Neuronal stem cell (in vitro differentiated cells): ENCODE measurements around the gene OR2L5.

Source experiments
- DNase-seq: peaks from one replicate; pipeline ENCODE4 v3.0.0-alpha.2; 2013; ENCODE audit warnings: low spot score
- H2AFZ ChIP-seq: one replicate; pipeline ENCODE4 v1.6.1; 2013; ENCODE audit warnings: mild to moderate bottlenecking, low read length, inconsistent platforms
- H2AK5ac ChIP-seq: 2 replicates; pipeline ENCODE4 v1.6.1; 2013; ENCODE audit warnings: low read depth, mild to moderate bottlenecking, inconsistent platforms, low read length, moderate library complexity, mixed read lengths
- H2BK120ac ChIP-seq: 2 replicates; pipeline ENCODE4 v1.6.1; 2013; ENCODE audit warnings: low read depth, mild to moderate bottlenecking, inconsistent platforms, low read length, moderate library complexity, mixed read lengths
- H2BK12ac ChIP-seq: one replicate; pipeline ENCODE4 v1.6.1; 2013; ENCODE audit warnings: low read length, inconsistent platforms
- H2BK15ac ChIP-seq: 2 replicates; pipeline ENCODE4 v1.6.1; 2013; ENCODE audit warnings: mild to moderate bottlenecking, low read length, inconsistent platforms, mixed read lengths
- H2BK5ac ChIP-seq: one replicate; pipeline ENCODE4 v1.6.1; 2013; ENCODE audit warnings: inconsistent platforms, mild to moderate bottlenecking, low read length, moderate library complexity
- H3K14ac ChIP-seq: one replicate; pipeline ENCODE4 v1.6.1; 2013; ENCODE audit warnings: low read length, inconsistent platforms
- H3K18ac ChIP-seq: 2 replicates; pipeline ENCODE4 v1.6.1; 2013; ENCODE audit warnings: low read length, inconsistent platforms
- H3K23ac ChIP-seq: 2 replicates; pipeline ENCODE4 v1.6.1; 2013; ENCODE audit warnings: low read depth, mild to moderate bottlenecking, mixed read lengths, low read length, inconsistent platforms; ENCODE audit not compliant: poor library complexity
- H3K27ac ChIP-seq: replicated peaks from 3 replicates; pipeline ENCODE4 v1.5.1; 2013; ENCODE audit warnings: low read length, inconsistent platforms
- H3K27me3 ChIP-seq, 3 experiments: 2 replicates each; pipeline ENCODE4 v1.6.1; 2013; ENCODE audit warnings: low read length in 3 of 3, mild to moderate bottlenecking in 2 of 3, inconsistent platforms in 1 of 3, low read depth in 1 of 3, mixed read lengths in 1 of 3, moderate library complexity in 1 of 3; ENCODE audit not compliant: control insufficient read depth in 3 of 3, insufficient read depth in 3 of 3
- H3K36me3 ChIP-seq, 2 donors: replicated peaks in 1 of 2; 2 replicates each; pipeline ENCODE4 v1.6.1; 2013; ENCODE audit warnings: low read length in 2 of 2; ENCODE audit not compliant: control insufficient read depth in 2 of 2, insufficient read depth in 2 of 2
- H3K4ac ChIP-seq: 2 replicates; pipeline ENCODE4 v1.6.1; 2013; ENCODE audit warnings: inconsistent platforms, mild to moderate bottlenecking, low read length, moderate library complexity
- H3K4me1 ChIP-seq, 2 donors: 1 replicate in 1 of 2; 2 replicates in 1 of 2; pipeline ENCODE4 v1.6.1; 2013; ENCODE audit warnings: low read length in 2 of 2, low read depth in 1 of 2; ENCODE audit not compliant: control insufficient read depth in 2 of 2, insufficient read depth in 1 of 2
- H3K4me2 ChIP-seq: one replicate; pipeline ENCODE4 v1.6.1; 2013; ENCODE audit warnings: mild to moderate bottlenecking, low read length, inconsistent platforms; ENCODE audit not compliant: insufficient read depth, poor library complexity, severe bottlenecking
- H3K4me3 ChIP-seq, 2 donors: 2 replicates each; pipeline ENCODE4 v1.5.1; 2013; ENCODE audit warnings: low read length in 2 of 2, mild to moderate bottlenecking in 2 of 2, inconsistent platforms in 1 of 2, moderate library complexity in 1 of 2
- H3K79me1 ChIP-seq: one replicate; pipeline ENCODE4 v1.6.1; 2013; ENCODE audit warnings: low read depth, mild to moderate bottlenecking, inconsistent platforms, low read length, moderate library complexity
- H3K9ac ChIP-seq: one replicate; pipeline ENCODE4 v1.6.1; 2013; ENCODE audit warnings: mild to moderate bottlenecking, low read depth, low read length, inconsistent platforms; ENCODE audit not compliant: poor library complexity
- H3K9me3 ChIP-seq, 2 donors: replicated peaks in 1 of 2; 2 replicates each; pipeline versions ENCODE3 to v1.6.1; 2013; ENCODE audit warnings: low read length in 2 of 2, mild to moderate bottlenecking in 2 of 2, inconsistent platforms in 1 of 2, low read depth in 1 of 2, mixed read lengths in 1 of 2, moderate library complexity in 1 of 2; ENCODE audit not compliant: control insufficient read depth in 2 of 2, insufficient read depth in 1 of 2
- H4K8ac ChIP-seq: one replicate; pipeline ENCODE4 v1.6.1; 2013; ENCODE audit warnings: low read depth, mild to moderate bottlenecking, inconsistent platforms, low read length, moderate library complexity
- H4K91ac ChIP-seq: one replicate; pipeline ENCODE4 v1.6.1; 2013; ENCODE audit warnings: low read length, low read depth, mild to moderate bottlenecking, inconsistent platforms; ENCODE audit not compliant: poor library complexity
- WGBS, 2 donors: extraction: QIAGEN DNeasy Blood & Tissue Kit; methylation state at CpG; one replicate each; pipeline ENCODE4 v1.1.7; 2013; ENCODE audit warnings: missing lambda C conversion rate in 2 of 2, mixed read lengths in 1 of 2; ENCODE audit not compliant: insufficient read length in 2 of 2, insufficient replicate concordance in 1 of 2; ENCODE audit errors: extremely low coverage in 2 of 2; 5-methylcytosine and 5-hydroxymethylcytosine counted together

The OR2L5 gene

GRCh38 chr1:248047008-248047407 lies 33.5 kb downstream of the OR2L5 start:
- Histone ChIP-seq H2BK120ac (no peak overlapping the region), H4K91ac (no peak overlapping the region), H3K4ac (no peak overlapping the region), H3K4me2 (no peak overlapping the region), H3K14ac (no peak overlapping the region), H4K8ac (no peak overlapping the region), H3K79me1 (no peaks in the 10 kb centered on the region), H3K4me3 (no peak overlapping the region), H3K9ac (no peak overlapping the region), H3K27ac (no peak overlapping the region), H3K9me3 (peaks cover 0 to 5% of the 10 kb centered on the region in 2 donors), H3K4me1 (no peaks in the 10 kb centered on the region), H3K36me3 (no peaks in the 10 kb centered on the region), H3K27me3 (no peaks in the 10 kb centered on the region), H2BK5ac (no peak overlapping the region), H2BK15ac (no peak overlapping the region), H2AK5ac (no peak overlapping the region), H2AFZ (no peak overlapping the region), H2BK12ac (no peak overlapping the region), H3K23ac (no peak overlapping the region), H3K18ac (no peak overlapping the region)
- no CpG with 5 or more reads among the region's 1 CpG for WGBS, 2 donors
- no peak for DNase-seq

- H4K91ac ChIP-seq, result no peak overlapping the region
- no peak overlapping the region for H3K23ac ChIP-seq
- no peak overlapping the region for H4K8ac ChIP-seq
- H3K4me1 ChIP-seq, result no peaks in the 10 kb centered on the region
- H3K14ac ChIP-seq, result no peak overlapping the region
- no peak overlapping the region for H3K18ac ChIP-seq
- no peak overlapping the region for H2BK12ac ChIP-seq
- H3K4me3 ChIP-seq, result no peak overlapping the region
- H2AFZ ChIP-seq, result no peak overlapping the region
- no peaks in the 10 kb centered on the region for H3K27me3 ChIP-seq
- DNase-seq, result no peak
- no peak overlapping the region for H3K27ac ChIP-seq
- H2BK120ac ChIP-seq, result no peak overlapping the region
- H3K4me2 ChIP-seq, result no peak overlapping the region
- H2AK5ac ChIP-seq, result no peak overlapping the region
- H3K4ac ChIP-seq, result no peak overlapping the region
- H3K9ac ChIP-seq, result no peak overlapping the region
- H2BK15ac ChIP-seq, result no peak overlapping the region
- H2BK5ac ChIP-seq, result no peak overlapping the region
- H3K36me3 ChIP-seq, result no peaks in the 10 kb centered on the region
- peaks cover 0 to 3% of the 10 kb centered on the region in 2 donors for H3K9me3 ChIP-seq
- H3K79me1 ChIP-seq, result no peaks in the 10 kb centered on the region
Observed at GRCh38 chr1:248054671-248055070, 41.2 kb downstream of the OR2L5 start.

- Histone ChIP-seq H2AK5ac (no peak overlapping the region), H3K36me3 (no peaks in the 10 kb centered on the region), H3K79me1 (no peaks in the 10 kb centered on the region), H2BK15ac (no peak overlapping the region), H4K8ac (no peak overlapping the region), H3K27me3 (no peaks in the 10 kb centered on the region), H2BK12ac (no peak overlapping the region), H2AFZ (no peak overlapping the region), H4K91ac (no peak overlapping the region), H3K9ac (no peak overlapping the region), H3K4me3 (no peak overlapping the region), H3K9me3 (peaks cover 0 to 3% of the 10 kb centered on the region in 2 donors), H3K27ac (no peak overlapping the region), H3K23ac (no peak overlapping the region), H2BK5ac (no peak overlapping the region), H3K4ac (no peak overlapping the region), H3K14ac (no peak overlapping the region), H3K4me1 (no peaks in the 10 kb centered on the region), H3K4me2 (no peak overlapping the region), H2BK120ac (no peak overlapping the region), H3K18ac (no peak overlapping the region)
- no peak for DNase-seq
- whole genome bisulfite sequencing, 2 donors, result no CpG with 5 or more reads among the region's 2 CpGs
Observed at GRCh38 chr1:248055261-248055660, 41.8 kb downstream of the OR2L5 start.

GRCh38 chr1:248065071-248065470 lies 51.6 kb downstream of the OR2L5 start:
- H3K4me3 ChIP-seq, result no peak overlapping the region
- no peak overlapping the region for H3K4ac ChIP-seq
- no peak overlapping the region for H2AFZ ChIP-seq
- H2AK5ac ChIP-seq, result no peak overlapping the region
- H3K4me2 ChIP-seq, result no peak overlapping the region
- H3K18ac ChIP-seq, result no peak overlapping the region
- no peaks in the 10 kb centered on the region for H3K79me1 ChIP-seq
- H4K91ac ChIP-seq, result no peak overlapping the region
- no peak overlapping the region for H3K27ac ChIP-seq
- no peak overlapping the region for H2BK12ac ChIP-seq
- H2BK120ac ChIP-seq, result no peak overlapping the region
- no peak overlapping the region for H2BK15ac ChIP-seq
- H2BK5ac ChIP-seq, result no peak overlapping the region
- no peak overlapping the region for H3K14ac ChIP-seq
- no CpG with 5 or more reads among the region's 2 CpGs for WGBS, 2 donors
- no peak overlapping the region for H3K9ac ChIP-seq
- H4K8ac ChIP-seq, result no peak overlapping the region
- no peaks in the 10 kb centered on the region for H3K27me3 ChIP-seq
- H3K23ac ChIP-seq, result no peak overlapping the region
- no peak for DNase-seq
- no peaks in the 10 kb centered on the region for H3K4me1 ChIP-seq
- peaks cover 0 to 10% of the 10 kb centered on the region in 2 donors for H3K9me3 ChIP-seq
- H3K36me3 ChIP-seq, result no peaks in the 10 kb centered on the region
